ENCODE data around the gene KRTAP10-9. TPM values are rescaled to one million over a fixed set of nuclear protein-coding genes. Genes with fewer than 3 reads are reported as not detected.

Gene KRTAP10-9
- total and polyA plus RNA-seq, 2 of the 8 experiments (the other 6 are each of a cell fraction or from before 2014, with no cell fraction given) = not detected

DNA sequence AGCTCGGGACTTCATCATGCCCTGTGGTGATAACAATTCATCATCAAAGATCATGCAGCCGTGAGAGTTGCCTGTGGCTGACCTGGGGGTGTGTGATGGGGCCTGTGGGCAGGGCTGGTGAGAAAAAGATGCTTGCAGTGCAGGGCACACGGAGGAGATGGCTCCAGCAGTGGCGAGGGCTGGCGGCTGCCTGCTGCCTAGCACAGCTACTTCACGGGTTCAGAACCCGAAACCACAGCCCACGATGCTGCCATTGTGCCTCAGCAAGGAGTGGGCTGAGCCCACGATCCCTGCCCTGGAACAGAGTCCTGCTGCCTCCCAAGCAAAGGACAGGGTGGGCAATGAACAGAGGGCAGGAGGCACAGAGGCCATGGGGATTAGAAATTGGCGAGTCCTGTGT lies 631 bp upstream of the KRTAP10-9 start:
- Histone ChIP-seq H3K23me2 (ENCODE audit: low read depth, low read length) (no peaks in the 10 kb centered on the region), H2AK5ac (ENCODE audit: low read depth, low read length) (no peak overlapping the region), H3K79me1 (ENCODE audit: low read depth, low read length) (no peaks in the 10 kb centered on the region), H3K4me1 (replicated peaks in 1 of 4; ENCODE audit: control insufficient read depth in 3 of 4, insufficient read depth in 4 of 4, low read length in 3 of 4) (no peaks in the 10 kb centered on the region; a peak in 1 of 7 replicates), H3K9ac (replicated peaks in 1 of 4; ENCODE audit: extremely low read depth in 1 of 4, low read depth in 3 of 4, low read length in 3 of 4) (no peak overlapping the region; a peak in 1 of 7 replicates), H2BK12ac (ENCODE audit: low read depth, low read length) (no peak overlapping the region), H4K8ac (ENCODE audit: extremely low read depth, insufficient read depth, low read length) (no peak overlapping the region), H4K5ac (ENCODE audit: insufficient read length, low read depth, low read length) (no peak overlapping the region), H2BK120ac (replicated peaks; ENCODE audit: low read depth, low read length) (no peak overlapping the region), H3K9me3 (ENCODE audit: insufficient read depth in 2 of 2, low read depth in 1 of 2, low read length in 1 of 2) (peaks cover 16 to 18% of the 10 kb centered on the region in 2 experiments), H3K4me2 (ENCODE audit: insufficient read depth in 1 of 2, low read depth in 2 of 2, low read length in 2 of 2) (no peak overlapping the region; a peak in 1 of 4 replicates), H3K23ac (ENCODE audit: insufficient read length) (no peak overlapping the region), H2AFZ (ENCODE audit: low read length) (no peak overlapping the region), H3K36me3 (ENCODE audit: control insufficient read depth in 2 of 4, insufficient read depth in 4 of 4, low read length in 3 of 4) (no peaks in the 10 kb centered on the region), H4K91ac (replicated peaks; ENCODE audit: insufficient read length, low read length) (no peak overlapping the region), H3K18ac (ENCODE audit: extremely low read depth, low read length) (no peak overlapping the region), H3K14ac (ENCODE audit: insufficient read length) (no peak overlapping the region), H2BK5ac (ENCODE audit: low read depth, low read length) (no peak overlapping the region), H3K4me3 (ENCODE audit: extremely low read depth in 1 of 4, insufficient read depth in 2 of 4, low read depth in 3 of 4, low read length in 4 of 4) (no peak overlapping the region), H3K27ac (ENCODE audit: low read depth, low read length) (no peak overlapping the region), H2BK15ac (ENCODE audit: low read length) (no peak overlapping the region), H3K79me2 (ENCODE audit: control insufficient read depth in 1 of 2, insufficient read depth in 2 of 2, low read length in 2 of 2) (no peaks in the 10 kb centered on the region), H3K56ac (replicated peaks; ENCODE audit: insufficient read length, low read depth, low read length) (no peak overlapping the region), H4K20me1 (replicated peaks in 1 of 2; ENCODE audit: control insufficient read depth in 1 of 2, insufficient read depth in 2 of 2, low read length in 2 of 2) (no peaks in the 10 kb centered on the region), H3K27me3 (replicated peaks in 1 of 4; ENCODE audit: control insufficient read depth in 3 of 4, extremely low read depth in 1 of 4, insufficient read depth in 3 of 4, low read length in 3 of 4) (no peaks in the 10 kb centered on the region), H2BK20ac (ENCODE audit: low read length) (no peak overlapping the region), H3K4ac (replicated peaks; ENCODE audit: insufficient read length, low read depth, low read length) (no peak overlapping the region)
- no peak for TF ChIP-seq RXRA (IDR thresholded peaks at IDR 0.05; ENCODE audit: insufficient read depth, low read depth, low read length)
- TF ChIP-seq SAP30 (IDR thresholded peaks at IDR 0.05; ENCODE audit: insufficient read depth, insufficient replicate concordance, low read length) = no peak
- TF ChIP-seq POLR2A (IDR thresholded peaks at IDR 0.05; ENCODE audit: control extremely low read depth in 1 of 2, low read depth in 2 of 2, low read length in 2 of 2) = no peak
- no peak for TF ChIP-seq GTF2F1 (IDR thresholded peaks at IDR 0.05; ENCODE audit: borderline replicate concordance, low read depth, low read length)
- no peak for TF ChIP-seq KDM5A (IDR thresholded peaks at IDR 0.05; ENCODE audit: low read length)
- no peak for TF ChIP-seq BRCA1 (IDR thresholded peaks at IDR 0.05; ENCODE audit: low read depth, low read length)
- TF ChIP-seq GABPA (IDR thresholded peaks at IDR 0.05; ENCODE audit: borderline replicate concordance, insufficient read depth, low read length) = no peak
- TF ChIP-seq ASH2L (IDR thresholded peaks at IDR 0.05; ENCODE audit: low read length) = no peak
- TF ChIP-seq, protein P1, sequence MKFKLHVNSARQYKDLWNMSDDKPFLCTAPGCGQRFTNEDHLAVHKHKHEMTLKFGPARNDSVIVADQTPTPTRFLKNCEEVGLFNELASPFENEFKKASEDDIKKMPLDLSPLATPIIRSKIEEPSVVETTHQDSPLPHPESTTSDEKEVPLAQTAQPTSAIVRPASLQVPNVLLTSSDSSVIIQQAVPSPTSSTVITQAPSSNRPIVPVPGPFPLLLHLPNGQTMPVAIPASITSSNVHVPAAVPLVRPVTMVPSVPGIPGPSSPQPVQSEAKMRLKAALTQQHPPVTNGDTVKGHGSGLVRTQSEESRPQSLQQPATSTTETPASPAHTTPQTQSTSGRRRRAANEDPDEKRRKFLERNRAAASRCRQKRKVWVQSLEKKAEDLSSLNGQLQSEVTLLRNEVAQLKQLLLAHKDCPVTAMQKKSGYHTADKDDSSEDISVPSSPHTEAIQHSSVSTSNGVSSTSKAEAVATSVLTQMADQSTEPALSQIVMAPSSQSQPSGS (IDR thresholded peaks at IDR 0.05; ENCODE audit: low read length) = no peak
- no peak for TF ChIP-seq ZNF274 (IDR thresholded peaks at IDR 0.05; ENCODE audit: borderline replicate concordance, extremely low read depth, low read length)
- FAIRE-seq (no peak), DNase-seq (ENCODE audit: low read depth in 1 of 2, low spot score in 2 of 2) (peak in 1 of 2 experiments; percentile 32)
- CTCF ChIA-PET (ENCODE audit: partially characterized antibody) = interaction anchor here (0.9 to 2.5 kb wide), 4 partner anchors 7 to 75 kb away, joined by 3 to 9 read pairs (median 4); no protein-coding TSS in a partner anchor
- 89% methylated on average over 10 of the region's 10 CpGs; no CpG with 5 or more reads in 1 of the 2 experiments for WGBS, 2 experiments (ENCODE audit: extremely low coverage in 1 of 2, insufficient coverage in 1 of 2, insufficient read length in 1 of 2, insufficient replicate concordance in 2 of 2, low coverage in 1 of 2, low lambda C conversion rate in 2 of 2, missing lambda C conversion rate in 1 of 2)
- POLR2A ChIA-PET (ENCODE audit: partially characterized antibody) = no interaction called here

Measured in H1 (cell line).